GM18508 (cell line): Measurements from ENCODE around the gene FAM13A.
"Not testable (repeated sequence)": the region's sequence is repeated elsewhere in the genome, so short reads cannot be mapped to it uniquely, and the experiment has no call there.

ENCODE experiments used
- ATAC-seq: cut with Tn5 transposase; IDR thresholded peaks from one replicate; pipeline ENCODE4 v1.9.1; 2021; ENCODE audit warnings: moderate number of reproducible peaks; ENCODE audit not compliant: insufficient read depth, unreplicated experiment

FAM13A gene

DNA sequence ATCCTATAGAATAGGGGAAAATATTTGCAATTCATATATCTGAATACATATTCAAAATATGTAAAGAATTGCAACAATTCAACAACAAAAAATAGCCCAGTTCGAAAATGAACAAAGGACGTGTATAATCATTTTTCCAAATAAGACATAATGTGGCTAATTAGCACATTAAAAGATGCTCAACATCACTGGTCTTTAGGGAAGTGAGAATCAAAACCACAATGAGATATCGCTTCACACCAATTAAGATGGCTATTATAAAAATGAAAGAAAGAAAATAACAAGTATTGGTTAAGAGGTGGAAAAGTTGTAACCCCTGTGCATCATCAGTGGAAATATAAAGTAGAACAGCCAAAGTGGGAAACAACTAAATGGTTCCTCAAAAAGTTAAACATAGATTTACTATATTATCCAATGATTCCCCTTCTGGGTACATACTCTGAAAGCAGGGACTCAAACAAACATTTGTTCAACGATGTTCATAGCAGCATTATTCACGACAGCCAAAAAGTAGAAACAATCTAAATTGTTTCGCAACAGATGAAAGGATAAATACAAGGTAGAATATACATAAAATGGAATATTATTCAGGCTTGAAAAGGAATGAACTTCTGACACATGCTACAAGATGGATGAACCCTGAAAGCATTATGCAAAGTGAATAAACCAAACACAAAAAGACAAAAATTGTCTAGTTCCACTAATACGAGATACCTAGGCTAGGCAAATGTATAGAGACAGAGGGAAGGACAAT, 12.7 kb downstream of the FAM13A start:
- ATAC-seq, result no peak

DNA sequence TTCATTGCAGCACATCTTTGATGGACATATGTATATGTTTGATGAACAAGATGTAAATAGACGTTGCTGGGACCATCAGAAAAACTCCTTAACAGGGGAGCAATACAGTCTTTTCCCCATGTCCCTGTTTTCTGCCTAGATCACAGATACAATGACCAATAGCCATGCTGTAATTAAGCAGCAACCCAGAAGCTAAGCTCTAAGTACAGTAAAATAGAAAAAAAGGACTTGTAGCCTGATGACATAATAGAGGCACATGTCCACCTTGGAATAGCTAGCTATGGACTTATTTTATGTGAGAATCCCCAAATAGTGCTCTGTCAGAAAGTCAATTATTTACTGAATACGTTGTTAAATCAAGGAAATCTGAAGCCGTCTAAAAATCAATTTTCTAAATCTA, 14.9 kb downstream of the FAM13A start:
- no peak for ATAC-seq

DNA sequence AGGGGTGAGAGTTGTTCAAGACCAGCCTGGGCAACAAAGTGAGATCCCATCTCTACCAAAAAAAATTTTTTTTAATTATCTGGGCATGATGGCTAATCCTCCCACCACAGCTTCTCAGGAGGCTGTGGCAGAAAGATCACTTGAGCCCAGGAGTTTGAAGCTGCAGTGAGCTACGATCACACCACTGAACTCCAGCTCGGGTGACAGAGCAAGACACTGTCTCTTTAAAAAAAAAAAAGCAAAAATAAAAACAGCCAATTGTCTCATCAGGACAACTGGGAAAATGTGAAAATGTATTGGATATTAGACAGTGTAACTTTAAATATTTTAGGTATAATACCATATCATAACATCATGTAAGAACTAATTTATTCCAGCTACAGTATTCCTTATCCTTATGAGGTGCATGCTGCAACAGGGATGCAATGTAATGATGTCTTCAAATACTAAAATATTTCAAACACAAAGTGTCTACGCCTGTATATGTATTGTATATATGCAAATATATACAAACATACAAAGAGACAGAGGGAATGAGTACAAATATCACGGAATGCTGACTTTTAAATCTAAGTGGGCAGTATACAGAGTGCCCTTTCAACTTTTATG, 17.2 kb downstream of the FAM13A start:
- ATAC-seq, result no peak

DNA sequence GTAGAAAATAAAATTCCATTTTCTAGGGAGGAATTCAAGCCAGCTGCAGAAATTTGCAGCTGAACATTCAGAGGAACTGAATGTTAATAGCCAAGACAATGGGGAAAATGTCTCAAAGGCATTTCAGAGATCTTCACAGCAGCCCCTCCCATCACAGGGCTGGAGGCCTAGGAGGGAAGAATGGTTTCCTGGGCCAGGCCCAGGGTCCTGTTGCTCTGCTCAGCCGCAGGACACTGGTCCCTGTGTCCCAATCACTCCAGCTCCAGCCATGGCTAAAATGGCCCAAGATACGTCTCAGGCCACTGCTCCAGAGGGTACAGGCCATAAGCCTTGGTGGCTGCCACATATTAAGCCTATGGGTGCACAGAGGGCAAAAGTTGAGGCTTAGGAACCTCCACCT, 20.4 kb downstream of the FAM13A start:
- no peak for ATAC-seq

DNA sequence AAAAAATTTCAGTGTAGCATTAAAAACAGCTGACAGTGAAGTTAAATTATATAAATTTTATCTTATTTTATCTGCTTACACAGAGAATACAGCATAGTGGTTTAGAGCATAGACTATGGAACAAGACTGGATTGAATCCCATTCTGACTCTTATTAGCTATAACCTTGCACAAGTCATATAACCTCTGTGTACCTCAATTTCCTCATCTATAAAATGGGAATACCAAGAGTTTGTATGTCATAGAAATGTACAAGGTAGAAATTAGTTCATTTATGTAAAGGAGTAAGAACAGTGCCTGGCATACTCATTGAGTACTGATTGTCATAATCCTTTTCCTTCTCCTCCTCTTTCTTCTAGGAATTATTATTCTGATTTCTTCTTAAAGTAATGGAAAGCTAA, 25.7 kb downstream of the FAM13A start:
- ATAC-seq, result no peak

DNA sequence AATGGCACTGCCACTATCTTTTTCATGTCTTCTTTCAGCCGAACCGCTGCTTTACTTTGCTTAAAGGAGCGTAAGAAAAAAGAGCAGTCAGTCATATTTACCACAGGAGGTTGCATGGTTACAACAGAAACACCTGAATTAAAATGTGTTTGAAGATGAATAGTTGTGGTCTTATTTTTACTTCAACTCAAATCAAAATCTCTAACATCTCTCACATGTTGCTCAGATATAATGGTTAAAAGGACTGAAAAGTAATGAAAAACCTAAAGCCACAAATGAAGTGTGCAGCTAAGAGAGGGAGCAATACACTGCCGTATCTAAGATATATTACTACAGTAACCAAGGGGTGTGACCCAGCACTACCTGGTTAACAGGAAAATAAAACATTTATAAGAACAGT, 27.4 kb downstream of the FAM13A start:
- ATAC-seq, result no peak

DNA sequence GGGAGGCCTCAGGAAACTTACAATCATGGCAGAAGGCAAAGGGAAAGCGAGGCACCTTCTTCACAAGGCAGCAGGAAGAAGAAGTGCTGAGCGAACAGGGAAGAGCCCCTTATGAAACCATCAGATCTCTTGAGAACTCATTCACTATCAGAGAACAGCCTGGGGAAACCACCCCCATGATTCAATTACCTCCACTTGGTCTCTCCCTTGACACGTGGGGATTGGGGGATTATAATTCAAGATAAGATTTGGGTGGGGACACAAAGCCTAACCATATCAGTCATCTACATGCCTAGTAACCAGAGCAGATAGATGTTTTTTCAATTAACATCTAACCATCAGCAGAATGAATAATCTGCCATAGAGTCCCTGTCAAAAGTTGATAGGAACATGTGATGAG, 30.4 kb downstream of the FAM13A start:
- no peak for ATAC-seq

DNA sequence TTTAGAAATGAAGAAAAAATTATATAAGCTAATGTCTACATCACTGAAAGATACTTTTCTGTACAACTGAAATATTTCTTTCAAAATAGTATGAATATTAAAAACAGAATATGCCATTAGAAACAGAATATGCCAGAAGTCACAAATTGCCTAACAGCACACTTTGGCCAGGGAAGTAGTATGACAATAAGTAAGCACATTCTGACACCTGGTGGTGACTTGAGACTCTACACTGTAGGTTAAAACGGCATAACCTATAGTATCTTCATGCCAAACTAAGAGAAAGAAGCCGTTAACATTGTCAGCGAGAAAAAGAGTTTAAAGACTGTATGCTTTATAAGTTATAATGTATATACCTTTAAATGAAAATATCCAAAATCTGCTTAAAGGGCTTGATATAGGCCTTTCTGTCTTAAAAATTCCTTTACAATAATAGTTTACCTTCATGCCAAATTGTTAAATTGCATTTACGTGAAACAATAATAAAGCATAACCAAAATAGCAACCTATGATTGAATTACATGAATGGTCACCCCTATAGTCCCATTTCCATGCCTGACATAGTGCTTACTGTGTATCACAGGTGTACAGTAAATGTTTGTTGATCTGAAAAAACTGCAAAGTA, 32.8 kb downstream of the FAM13A start:
- peak; percentile 86 for ATAC-seq

DNA sequence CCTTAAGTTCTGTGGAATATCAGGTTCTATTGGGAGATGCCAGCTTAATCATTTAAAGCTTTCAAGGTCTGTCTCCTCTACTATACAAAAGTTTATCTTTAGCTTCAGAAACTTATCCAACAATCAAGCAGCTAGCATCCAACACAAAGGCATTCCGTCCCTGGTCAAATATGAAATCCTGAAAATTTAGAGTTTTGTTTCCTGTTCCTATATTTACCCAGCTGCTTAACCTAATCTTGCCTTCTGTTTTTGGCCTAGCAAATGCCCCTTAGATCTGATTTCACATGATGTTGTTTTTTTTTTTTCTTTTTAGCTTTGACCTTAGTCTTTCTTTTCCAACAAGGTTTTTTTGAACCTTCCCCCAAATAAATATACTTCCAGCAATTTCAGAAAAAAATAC, 33.8 kb downstream of the FAM13A start:
- no peak for ATAC-seq

DNA sequence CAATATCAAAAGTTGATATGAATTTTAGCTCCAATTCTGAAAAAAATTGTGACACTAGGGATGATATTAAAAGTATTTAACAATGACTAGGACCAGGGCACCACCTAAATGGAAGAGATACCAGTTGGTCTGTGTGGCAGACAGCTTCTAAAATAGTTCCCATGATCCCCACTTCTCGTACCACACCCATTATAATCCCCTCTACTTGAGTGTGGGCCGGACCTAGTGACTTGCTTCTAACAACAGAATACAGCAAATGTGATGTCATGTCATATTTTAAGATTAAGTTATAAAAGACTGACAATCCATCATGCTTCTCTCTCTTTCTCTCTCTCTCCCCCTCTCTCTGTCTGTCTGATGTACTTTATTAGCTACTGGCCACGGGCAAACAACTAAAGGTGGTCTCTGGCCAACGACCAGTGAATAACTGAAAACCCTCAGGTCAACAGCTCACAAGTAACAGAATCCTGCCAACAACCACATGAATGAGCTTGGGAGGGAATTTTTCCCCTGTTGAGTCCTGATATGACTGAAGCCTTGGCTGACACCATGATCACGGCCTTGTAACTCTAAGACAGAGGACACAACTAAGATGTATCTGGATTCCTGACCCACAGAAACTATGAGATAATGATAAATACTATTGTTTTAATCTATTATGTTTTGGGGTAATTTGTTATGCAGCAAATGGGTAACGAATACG, 34.4 kb downstream of the FAM13A start:
- ATAC-seq, result no peak

DNA sequence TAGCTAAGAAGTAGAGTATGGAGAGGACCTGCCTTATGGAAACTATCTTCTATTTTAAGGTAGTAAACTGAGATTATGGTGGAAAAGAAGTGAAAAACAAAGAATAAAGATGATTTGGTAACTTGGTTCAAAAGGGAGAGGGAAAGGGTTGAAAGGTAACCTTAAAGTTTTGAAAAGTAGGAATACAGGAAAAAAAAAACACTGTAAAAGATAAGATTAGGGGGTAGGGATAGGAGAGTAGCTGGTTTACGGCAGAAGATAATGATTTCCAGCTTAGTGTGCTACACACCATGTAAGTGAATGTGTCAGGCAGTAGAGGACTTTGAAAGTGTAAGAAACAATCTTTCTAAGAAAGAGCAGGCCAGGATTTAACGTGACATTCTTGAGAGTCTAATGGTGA, 35.3 kb downstream of the FAM13A start:
- ATAC-seq, result no peak

DNA sequence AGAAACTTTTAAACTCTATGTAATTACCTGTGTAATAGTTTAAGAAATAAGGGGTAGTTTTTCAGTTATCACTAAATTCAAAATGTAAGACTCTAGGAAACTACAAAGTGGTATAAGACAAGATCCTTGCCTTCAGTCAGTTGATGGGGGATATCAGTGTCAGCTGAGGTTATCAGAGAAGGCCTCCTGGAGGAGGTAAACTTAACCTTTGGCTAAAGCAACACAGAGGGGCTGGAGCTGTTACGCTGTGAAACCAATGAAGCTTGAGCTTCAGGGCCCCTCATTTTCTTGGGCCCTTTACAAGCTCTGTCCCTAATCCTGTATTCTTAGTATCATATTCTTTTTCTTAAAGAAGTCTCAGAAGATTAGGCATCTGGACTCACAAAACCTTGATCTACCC, 35.9 kb downstream of the FAM13A start:
- no peak for ATAC-seq

DNA sequence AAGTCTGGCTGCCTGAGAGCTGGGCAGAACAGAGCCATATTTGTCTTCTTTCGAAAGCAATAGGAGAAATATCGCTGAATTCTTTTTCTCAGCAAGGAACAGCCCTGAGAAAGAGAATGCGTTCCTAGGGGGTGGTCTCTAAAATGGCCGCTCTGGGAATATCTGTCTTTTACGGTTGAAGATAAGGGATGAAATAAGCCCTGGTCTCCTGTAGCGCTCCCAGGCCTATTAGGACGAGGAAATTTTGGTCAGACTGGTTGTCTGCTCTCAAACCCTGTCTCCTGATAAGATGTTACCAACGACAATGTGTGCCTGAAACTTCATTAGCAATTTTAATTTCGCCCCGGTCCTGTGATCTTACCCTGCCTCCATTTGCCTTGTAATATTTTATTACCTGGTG, 42.1 kb downstream of the FAM13A start:
- not testable (repeated sequence) for ATAC-seq

DNA sequence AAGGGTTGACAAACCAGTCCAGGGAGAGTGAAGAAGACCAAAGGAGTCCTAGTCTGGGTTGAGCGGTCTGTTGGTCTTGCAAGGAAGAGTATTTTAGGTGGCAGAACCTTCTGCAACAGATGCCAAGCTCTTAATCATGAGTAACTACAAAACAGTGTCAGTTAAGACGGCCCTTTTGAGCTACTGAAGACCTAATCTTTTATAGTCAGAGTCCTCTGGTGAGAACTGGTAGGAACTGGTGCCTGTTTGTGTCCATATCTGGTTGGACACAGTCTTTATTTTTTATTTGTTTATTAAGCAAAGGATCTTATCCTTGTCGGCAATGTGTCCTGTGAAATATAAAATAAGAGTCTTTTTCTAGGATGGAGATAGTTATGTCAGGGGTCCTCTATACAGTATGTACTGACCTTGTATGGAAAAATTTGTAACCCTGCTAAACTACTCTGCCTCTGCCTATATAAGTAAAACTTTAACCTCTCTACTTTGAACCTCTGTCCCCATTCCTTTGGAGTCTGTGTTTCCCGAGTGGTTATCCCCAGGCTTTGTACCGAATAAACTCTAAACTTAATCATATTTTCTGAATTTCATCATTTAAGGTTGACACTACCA, 47.1 kb downstream of the FAM13A start:
- ATAC-seq, result no peak

DNA sequence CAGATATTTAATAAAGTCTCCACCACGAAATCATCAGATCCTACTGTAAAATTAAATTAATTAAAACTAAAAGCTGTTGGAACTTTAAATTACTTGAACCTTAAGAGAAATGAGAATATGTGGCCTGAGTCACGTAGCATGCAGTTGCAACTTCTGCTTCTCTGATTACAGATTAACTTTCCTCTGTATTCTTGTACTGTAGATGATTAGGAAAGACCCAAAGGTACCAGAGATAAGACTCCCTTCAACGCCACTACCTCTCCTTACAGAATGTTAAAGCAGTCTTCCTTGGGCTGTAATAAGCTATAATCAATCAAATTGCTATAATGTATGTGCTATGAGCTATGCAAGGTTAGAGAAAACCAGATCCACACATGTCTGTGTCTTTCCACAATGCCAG, 47.9 kb downstream of the FAM13A start:
- ATAC-seq, result peak; percentile 87

DNA sequence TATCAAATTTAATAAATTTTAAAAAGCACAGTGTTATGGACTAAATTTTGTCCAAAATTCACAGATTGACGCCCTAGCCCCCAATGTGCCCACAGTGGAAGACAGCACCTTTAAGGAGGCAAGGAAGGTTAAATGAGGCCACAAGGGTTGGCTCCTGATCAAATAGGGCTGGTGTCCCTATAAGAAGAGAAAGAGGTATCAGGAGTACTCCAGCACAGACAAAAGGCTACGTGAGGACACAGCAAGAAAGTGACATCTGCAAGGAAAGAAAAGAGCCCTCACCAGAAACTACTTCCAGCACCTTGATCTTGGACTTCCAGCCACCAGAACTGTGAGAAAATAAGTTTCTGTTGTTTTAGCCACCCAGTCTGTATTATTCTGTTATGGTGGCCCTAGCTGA, 48.8 kb downstream of the FAM13A start:
- ATAC-seq, result no peak

DNA sequence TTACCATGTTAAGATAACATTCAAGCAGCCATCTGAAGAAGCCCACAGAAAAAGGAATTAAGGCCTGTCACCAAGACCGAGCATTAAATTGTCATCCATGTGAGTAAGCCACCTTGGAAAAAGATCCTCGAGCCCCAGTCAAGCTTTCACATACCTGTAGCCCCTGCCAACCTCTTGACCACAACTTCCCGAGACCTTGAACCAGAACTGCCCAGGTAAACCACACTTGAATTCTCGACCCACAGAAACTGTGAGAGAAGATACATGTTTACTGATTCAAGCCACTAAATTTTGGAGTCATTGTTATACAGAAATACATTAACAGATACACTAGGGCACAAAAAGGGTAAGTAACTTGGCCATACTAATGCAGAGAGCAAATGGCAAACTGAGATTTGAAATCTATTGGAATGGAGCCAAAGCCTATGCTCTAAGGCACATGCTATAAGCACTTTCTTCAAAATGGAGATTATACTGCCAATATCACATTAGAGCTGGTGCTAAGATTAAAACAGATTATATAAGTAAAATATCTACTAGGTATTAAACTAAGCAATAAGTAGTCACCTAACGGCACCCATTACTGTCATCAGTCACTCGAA, 49.5 kb downstream of the FAM13A start:
- ATAC-seq, result no peak

DNA sequence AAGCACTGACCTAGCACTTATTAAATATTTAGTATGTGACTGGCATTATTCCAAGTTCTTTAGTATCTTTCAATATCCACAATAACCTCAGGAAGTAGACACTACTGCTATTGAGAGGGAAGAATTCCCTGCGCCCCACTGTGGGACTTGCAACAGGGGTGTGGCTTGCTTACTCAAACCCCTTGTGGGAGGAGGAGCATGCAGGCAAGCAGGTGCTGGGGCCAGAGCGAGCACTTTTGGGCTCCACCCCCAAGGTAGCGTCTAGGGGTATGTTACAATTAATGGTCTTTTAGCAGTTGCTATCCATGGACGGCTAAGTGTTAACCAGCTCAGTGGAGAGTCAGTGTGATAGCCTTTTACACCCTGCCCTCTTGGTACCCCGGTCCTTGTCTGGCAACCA, 50.7 kb downstream of the FAM13A start:
- no peak for ATAC-seq

DNA sequence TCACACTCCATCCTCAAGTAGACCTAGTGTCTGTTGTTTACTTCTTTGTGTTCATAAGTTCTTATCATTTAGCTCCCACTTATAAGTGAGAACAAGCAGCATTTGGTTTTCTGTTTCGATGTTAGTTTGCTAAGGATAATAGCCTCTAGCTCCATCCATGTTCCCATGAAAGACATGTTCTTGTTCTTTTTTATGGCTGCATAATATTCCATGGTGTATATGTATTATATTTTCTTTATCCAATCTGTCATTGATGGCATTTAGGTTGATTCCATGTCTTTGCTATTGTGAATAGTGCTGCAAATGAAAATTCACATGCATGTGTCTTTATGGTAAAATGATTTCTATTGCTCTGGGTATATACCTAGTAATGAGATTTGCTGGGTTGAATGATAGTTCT, 51.9 kb downstream of the FAM13A start:
- ATAC-seq, result not testable (repeated sequence)

DNA sequence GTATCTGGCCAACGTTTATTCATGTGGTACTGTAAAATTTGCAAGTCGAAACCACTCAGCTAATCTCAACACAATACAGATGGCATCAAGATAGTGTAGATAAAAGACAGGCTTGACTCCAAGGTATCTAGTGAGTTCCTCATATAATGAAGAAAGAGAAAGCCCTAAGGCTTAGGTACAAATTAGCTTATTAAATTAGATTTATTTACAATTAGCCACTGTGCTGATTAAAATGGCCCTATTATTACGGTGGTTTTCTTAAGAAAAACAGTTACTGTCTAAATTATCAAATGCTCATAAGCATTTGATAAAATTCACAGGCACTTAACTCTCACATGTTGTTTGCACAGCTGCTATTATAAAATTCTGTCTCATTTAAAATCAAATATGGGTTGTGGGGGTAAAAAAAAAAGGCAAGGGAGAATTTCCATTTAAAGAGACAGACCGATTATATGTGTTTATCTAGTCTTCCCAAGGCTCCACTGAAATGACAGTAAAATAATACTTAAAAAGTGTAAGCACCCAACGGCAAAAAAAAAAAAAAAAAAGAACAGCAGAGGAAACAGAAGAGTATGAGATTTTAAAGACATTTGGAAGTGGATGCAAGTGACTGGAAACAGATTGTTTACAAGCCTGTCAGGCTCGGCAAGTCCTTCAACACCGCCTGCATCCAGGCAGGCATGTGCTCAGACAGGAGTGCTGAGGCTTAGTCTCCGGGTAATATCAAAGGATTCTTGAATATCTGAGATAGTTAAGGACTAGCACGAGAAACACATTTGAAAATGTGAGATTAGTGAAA, 55.1 kb downstream of the FAM13A start:
- ATAC-seq, result no peak
